WTC11 (cell line): ENCODE data around the gene UNC5A. TPM values are rescaled to one million over a fixed set of nuclear protein-coding genes. Genes with fewer than 3 reads are reported as not detected.

Source experiments
- ATAC-seq: fragments of 200-7000 bp; cut with Tn5 transposase; 2 replicates; pipeline ENCODE4 v1.10.0; 2021; ENCODE audit warnings: mild to moderate bottlenecking, moderate library complexity
- CTCF ChIA-PET: fragments of 300-600 bp; sonication (Branson Sonifier 250); formaldehyde crosslinking; loops from one replicate; lab custom pipeline; 2021; ENCODE audit warnings: antibody characterized with exemption; lab: Charles Lee
- POLR2A ChIA-PET: fragments of 350-600 bp; sonication (Branson Sonifier 250); formaldehyde crosslinking; loops from one replicate; lab custom pipeline; 2021; ENCODE audit warnings: antibody characterized with exemption; lab: Charles Lee
- DNase-seq: peaks from one replicate; pipeline ENCODE4 v3.0.0; 2021; ENCODE audit warnings: low spot score
- H3K27ac Mint-ChIP-seq: 2 replicates; pipeline ENCODE4 v1.8.0; 2021; ENCODE audit warnings: mixed read lengths
- H3K27me3 Mint-ChIP-seq: 2 replicates; pipeline ENCODE4 v1.8.0; 2021; ENCODE audit warnings: low read depth, mild to moderate bottlenecking, moderate library complexity, mixed read lengths
- H3K36me3 Mint-ChIP-seq: 2 replicates; pipeline ENCODE4 v1.8.0; 2021; ENCODE audit warnings: mixed read lengths
- H3K4me1 Mint-ChIP-seq: 2 replicates; pipeline ENCODE4 v1.8.0; 2022; ENCODE audit warnings: mixed read lengths
- H3K4me3 Mint-ChIP-seq: 2 replicates; pipeline ENCODE4 v1.8.0; 2021; ENCODE audit warnings: mild to moderate bottlenecking, moderate library complexity, mixed read lengths
- H3K9me3 Mint-ChIP-seq: 2 replicates; pipeline ENCODE4 v1.8.0; 2021; ENCODE audit warnings: mixed read lengths
- ESRRA ChIP-seq: sonication (generic); formaldehyde crosslinking; IDR thresholded peaks from 2 replicates; pipeline ENCODE4 v1.8.1; 2022; ENCODE audit warnings: mild to moderate bottlenecking, missing genetic modification reagents, borderline replicate concordance
- FOXJ3 ChIP-seq: sonication (generic); formaldehyde crosslinking; IDR thresholded peaks from 2 replicates; pipeline ENCODE4 v1.9.0; 2021; ENCODE audit warnings: missing genetic modification reagents, mild to moderate bottlenecking, borderline replicate concordance
- KAT7 ChIP-seq: sonication (generic); formaldehyde crosslinking; IDR thresholded peaks from 2 replicates; pipeline ENCODE4 v1.8.1; 2023; ENCODE audit warnings: missing genetic modification reagents, mild to moderate bottlenecking, borderline replicate concordance
- MXD4 ChIP-seq: fragments of 250-450 bp; sonication (Bioruptor Pico); IDR thresholded peaks from 2 replicates; pipeline ENCODE4 v1.8.0; 2021; ENCODE audit warnings: mild to moderate bottlenecking, moderate library complexity, borderline replicate concordance
- MYBL2 ChIP-seq: sonication (generic); formaldehyde crosslinking; IDR thresholded peaks from 2 replicates; pipeline ENCODE4 v1.8.1; 2023; ENCODE audit warnings: mild to moderate bottlenecking, moderate library complexity, missing genetic modification reagents
- NFYB ChIP-seq: sonication (generic); formaldehyde crosslinking; conservative IDR thresholded peaks from 2 replicates; pipeline ENCODE4 v1.8.0; 2022; ENCODE audit warnings: low read depth, missing genetic modification reagents
- NR2C2 ChIP-seq: sonication (generic); formaldehyde crosslinking; IDR thresholded peaks from 2 replicates; pipeline ENCODE4 v1.8.0; 2022; ENCODE audit warnings: mild to moderate bottlenecking, missing genetic modification reagents
- RORB ChIP-seq: fragments of 250-450 bp; sonication (Bioruptor Pico); IDR thresholded peaks from 2 replicates; pipeline ENCODE4 v1.9.0; 2021; ENCODE audit warnings: mild to moderate bottlenecking
- SMAD4 ChIP-seq: sonication (generic); formaldehyde crosslinking; IDR thresholded peaks from 2 replicates; pipeline ENCODE4 v1.8.0; 2022; ENCODE audit warnings: mild to moderate bottlenecking, missing genetic modification reagents
- SOX15 ChIP-seq: fragments of 250-450 bp; sonication (Bioruptor Pico); IDR thresholded peaks from 2 replicates; pipeline ENCODE4 v1.9.0; 2021; ENCODE audit warnings: mild to moderate bottlenecking
- ZBTB21 ChIP-seq: sonication (generic); formaldehyde crosslinking; IDR thresholded peaks from 2 replicates; pipeline ENCODE4 v1.8.1; 2023; ENCODE audit warnings: mild to moderate bottlenecking, missing genetic modification reagents, borderline replicate concordance
- ZNF232 ChIP-seq: sonication (generic); formaldehyde crosslinking; IDR thresholded peaks from 2 replicates; pipeline ENCODE4 v1.8.0; 2022; ENCODE audit warnings: mild to moderate bottlenecking, missing genetic modification reagents
- ZNF263 ChIP-seq: sonication (generic); formaldehyde crosslinking; IDR thresholded peaks from 2 replicates; pipeline ENCODE4 v1.8.1; 2022; ENCODE audit warnings: low read depth, mild to moderate bottlenecking, moderate library complexity, missing genetic modification reagents
- ZNF423 ChIP-seq: fragments of 250-450 bp; sonication (Bioruptor Pico); IDR thresholded peaks from 2 replicates; pipeline ENCODE4 v2.1.2; 2022; ENCODE audit warnings: mild to moderate bottlenecking, moderate library complexity
- total RNA-seq: library from RNA; stranded (reverse); gene quantifications from 3 replicates; pipeline ENCODE4 v1.2.3, GENCODE V29; 2021
- TF ChIP-seq, protein P1 (sequence below): sonication (generic); formaldehyde crosslinking; IDR thresholded peaks from 2 replicates; pipeline ENCODE4 v1.8.1; 2023; ENCODE audit warnings: mild to moderate bottlenecking, moderate library complexity, missing genetic modification reagents
- TF ChIP-seq, protein P2 (sequence below): sonication (generic); formaldehyde crosslinking; IDR thresholded peaks from 2 replicates; pipeline ENCODE4 v1.8.0; 2023; ENCODE audit warnings: mild to moderate bottlenecking, missing genetic modification reagents
- TF ChIP-seq, protein P3 (sequence below): sonication (generic); formaldehyde crosslinking; IDR thresholded peaks from 2 replicates; pipeline ENCODE4 v1.8.1; 2023; ENCODE audit warnings: mild to moderate bottlenecking, missing genetic modification reagents, moderate library complexity
- TF ChIP-seq, protein P4 (sequence below): sonication (generic); formaldehyde crosslinking; IDR thresholded peaks from 2 replicates; pipeline ENCODE4 v1.8.0; 2022; ENCODE audit warnings: mild to moderate bottlenecking, missing genetic modification reagents
- TF ChIP-seq, protein P5 (sequence below): sonication (generic); formaldehyde crosslinking; IDR thresholded peaks from 2 replicates; pipeline ENCODE4 v1.8.1; 2022; ENCODE audit warnings: mild to moderate bottlenecking, missing genetic modification reagents, moderate library complexity, borderline replicate concordance
- TF ChIP-seq, protein P6 (sequence below): fragments of 250-450 bp; sonication (Bioruptor Pico); IDR thresholded peaks from 2 replicates; pipeline ENCODE4 v1.8.0; 2021; ENCODE audit warnings: mild to moderate bottlenecking
- TF ChIP-seq, protein P7 (sequence below): sonication (generic); formaldehyde crosslinking; IDR thresholded peaks from 2 replicates; pipeline ENCODE4 v1.8.0; 2023; ENCODE audit warnings: missing genetic modification reagents

UNC5A gene
- total RNA-seq, 1 experiment from 2014 or later, result 10.2 TPM

DNA sequence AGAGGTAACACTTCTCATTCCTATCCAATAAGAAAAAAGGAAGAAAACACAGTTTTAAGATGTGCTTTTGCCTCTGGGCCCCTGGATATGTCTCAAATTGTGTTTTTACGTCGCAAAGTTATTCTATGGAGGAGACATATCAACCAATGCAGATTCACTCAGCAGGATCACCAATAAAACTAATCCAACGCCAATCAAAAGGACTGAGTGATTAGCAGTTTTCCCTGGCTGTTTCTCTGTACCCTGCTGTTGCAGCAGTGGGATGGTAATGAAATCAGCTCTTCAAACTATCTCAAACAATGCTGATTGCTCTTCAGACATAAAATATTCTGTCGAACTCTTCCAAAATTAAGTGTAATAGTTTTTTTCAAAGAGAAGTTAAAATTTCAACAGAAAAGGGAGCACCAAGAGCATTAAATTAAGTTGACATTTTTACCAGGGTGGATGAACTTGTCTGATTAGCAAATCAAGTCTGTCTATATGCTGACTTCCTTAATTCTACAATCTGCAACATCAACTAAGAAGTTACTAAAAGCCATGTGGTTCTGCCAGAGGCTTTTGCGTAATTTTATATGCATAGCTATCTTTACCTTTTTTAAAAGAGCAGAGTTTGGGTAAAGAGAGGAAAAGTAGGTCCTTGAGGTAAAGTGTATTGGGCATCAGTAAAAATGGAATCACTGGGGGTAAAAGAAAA is 98.5 kb downstream of the UNC5A start (continued):
- no peak for TF ChIP-seq NR2C2 (CRISPR knock-in tag)
- TF ChIP-seq, protein P1, sequence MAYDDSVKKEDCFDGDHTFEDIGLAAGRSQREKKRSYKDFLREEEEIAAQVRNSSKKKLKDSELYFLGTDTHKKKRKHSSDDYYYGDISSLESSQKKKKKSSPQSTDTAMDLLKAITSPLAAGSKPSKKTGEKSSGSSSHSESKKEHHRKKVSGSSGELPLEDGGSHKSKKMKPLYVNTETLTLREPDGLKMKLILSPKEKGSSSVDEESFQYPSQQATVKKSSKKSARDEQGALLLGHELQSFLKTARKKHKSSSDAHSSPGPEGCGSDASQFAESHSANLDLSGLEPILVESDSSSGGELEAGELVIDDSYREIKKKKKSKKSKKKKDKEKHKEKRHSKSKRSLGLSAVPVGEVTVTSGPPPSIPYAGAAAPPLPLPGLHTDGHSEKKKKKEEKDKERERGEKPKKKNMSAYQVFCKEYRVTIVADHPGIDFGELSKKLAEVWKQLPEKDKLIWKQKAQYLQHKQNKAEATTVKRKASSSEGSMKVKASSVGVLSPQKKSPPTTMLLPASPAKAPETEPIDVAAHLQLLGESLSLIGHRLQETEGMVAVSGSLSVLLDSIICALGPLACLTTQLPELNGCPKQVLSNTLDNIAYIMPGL (CRISPR knock-in tag), result no peak
- no peak for TF ChIP-seq ESRRA (CRISPR knock-in tag)
- TF ChIP-seq, protein P2, sequence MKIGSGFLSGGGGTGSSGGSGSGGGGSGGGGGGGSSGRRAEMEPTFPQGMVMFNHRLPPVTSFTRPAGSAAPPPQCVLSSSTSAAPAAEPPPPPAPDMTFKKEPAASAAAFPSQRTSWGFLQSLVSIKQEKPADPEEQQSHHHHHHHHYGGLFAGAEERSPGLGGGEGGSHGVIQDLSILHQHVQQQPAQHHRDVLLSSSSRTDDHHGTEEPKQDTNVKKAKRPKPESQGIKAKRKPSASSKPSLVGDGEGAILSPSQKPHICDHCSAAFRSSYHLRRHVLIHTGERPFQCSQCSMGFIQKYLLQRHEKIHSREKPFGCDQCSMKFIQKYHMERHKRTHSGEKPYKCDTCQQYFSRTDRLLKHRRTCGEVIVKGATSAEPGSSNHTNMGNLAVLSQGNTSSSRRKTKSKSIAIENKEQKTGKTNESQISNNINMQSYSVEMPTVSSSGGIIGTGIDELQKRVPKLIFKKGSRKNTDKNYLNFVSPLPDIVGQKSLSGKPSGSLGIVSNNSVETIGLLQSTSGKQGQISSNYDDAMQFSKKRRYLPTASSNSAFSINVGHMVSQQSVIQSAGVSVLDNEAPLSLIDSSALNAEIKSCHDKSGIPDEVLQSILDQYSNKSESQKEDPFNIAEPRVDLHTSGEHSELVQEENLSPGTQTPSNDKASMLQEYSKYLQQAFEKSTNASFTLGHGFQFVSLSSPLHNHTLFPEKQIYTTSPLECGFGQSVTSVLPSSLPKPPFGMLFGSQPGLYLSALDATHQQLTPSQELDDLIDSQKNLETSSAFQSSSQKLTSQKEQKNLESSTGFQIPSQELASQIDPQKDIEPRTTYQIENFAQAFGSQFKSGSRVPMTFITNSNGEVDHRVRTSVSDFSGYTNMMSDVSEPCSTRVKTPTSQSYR (CRISPR knock-in tag), result no peak
- TF ChIP-seq, protein P3, sequence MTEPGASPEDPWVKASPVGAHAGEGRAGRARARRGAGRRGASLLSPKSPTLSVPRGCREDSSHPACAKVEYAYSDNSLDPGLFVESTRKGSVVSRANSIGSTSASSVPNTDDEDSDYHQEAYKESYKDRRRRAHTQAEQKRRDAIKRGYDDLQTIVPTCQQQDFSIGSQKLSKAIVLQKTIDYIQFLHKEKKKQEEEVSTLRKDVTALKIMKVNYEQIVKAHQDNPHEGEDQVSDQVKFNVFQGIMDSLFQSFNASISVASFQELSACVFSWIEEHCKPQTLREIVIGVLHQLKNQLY (CRISPR knock-in tag), result no peak

DNA sequence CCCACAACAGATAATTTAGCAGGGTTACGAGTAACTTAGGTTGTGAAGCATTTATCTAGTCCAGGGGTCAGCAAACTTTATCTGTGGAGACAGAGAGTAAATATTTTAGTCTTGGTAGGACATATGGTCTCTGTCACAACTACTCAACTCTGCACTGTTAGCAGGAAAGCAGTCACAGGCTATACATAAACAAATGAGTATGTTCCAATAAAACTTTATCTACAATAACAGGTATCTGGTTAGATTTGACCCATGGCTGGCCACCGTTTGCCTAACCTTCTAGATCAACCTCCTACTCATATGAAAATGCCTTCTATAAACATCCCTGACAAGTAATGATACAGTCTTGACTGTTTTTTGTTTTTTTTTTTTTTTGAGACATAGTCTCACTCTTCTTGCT is 101.8 kb downstream of the UNC5A start:
- Mint-ChIP-seq H3K9me3 (no peaks in the 10 kb centered on the region), H3K36me3 (peaks cover 13% of the 10 kb centered on the region), H3K27ac (no peak overlapping the region; the same call in 1 of the 2 replicates), H3K4me1 (peaks cover 5% of the 10 kb centered on the region), H3K4me3 (no peak overlapping the region), H3K27me3 (no peaks in the 10 kb centered on the region)
- DNase-seq, result no peak
- TF ChIP-seq, protein P4, sequence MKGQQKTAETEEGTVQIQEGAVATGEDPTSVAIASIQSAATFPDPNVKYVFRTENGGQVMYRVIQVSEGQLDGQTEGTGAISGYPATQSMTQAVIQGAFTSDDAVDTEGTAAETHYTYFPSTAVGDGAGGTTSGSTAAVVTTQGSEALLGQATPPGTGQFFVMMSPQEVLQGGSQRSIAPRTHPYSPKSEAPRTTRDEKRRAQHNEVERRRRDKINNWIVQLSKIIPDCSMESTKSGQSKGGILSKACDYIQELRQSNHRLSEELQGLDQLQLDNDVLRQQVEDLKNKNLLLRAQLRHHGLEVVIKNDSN, result no peak
- TF ChIP-seq SOX15 (CRISPR knock-in tag) (no peak), FOXJ3 (CRISPR knock-in tag) (no peak), NFYB (CRISPR knock-in tag) (no peak), ZBTB21 (CRISPR knock-in tag) (no peak), KAT7 (CRISPR knock-in tag) (no peak), SMAD4 (CRISPR knock-in tag) (no peak), ZNF232 (no peak), MXD4 (CRISPR knock-in tag) (no peak), NR2C2 (CRISPR knock-in tag) (no peak), ZNF423 (no peak), ZNF263 (CRISPR knock-in tag) (no peak), RORB (CRISPR knock-in tag) (no peak), MYBL2 (CRISPR knock-in tag) (no peak)
- TF ChIP-seq, protein P5, sequence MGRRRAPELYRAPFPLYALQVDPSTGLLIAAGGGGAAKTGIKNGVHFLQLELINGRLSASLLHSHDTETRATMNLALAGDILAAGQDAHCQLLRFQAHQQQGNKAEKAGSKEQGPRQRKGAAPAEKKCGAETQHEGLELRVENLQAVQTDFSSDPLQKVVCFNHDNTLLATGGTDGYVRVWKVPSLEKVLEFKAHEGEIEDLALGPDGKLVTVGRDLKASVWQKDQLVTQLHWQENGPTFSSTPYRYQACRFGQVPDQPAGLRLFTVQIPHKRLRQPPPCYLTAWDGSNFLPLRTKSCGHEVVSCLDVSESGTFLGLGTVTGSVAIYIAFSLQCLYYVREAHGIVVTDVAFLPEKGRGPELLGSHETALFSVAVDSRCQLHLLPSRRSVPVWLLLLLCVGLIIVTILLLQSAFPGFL (CRISPR knock-in tag), result no peak
- TF ChIP-seq, protein P6, sequence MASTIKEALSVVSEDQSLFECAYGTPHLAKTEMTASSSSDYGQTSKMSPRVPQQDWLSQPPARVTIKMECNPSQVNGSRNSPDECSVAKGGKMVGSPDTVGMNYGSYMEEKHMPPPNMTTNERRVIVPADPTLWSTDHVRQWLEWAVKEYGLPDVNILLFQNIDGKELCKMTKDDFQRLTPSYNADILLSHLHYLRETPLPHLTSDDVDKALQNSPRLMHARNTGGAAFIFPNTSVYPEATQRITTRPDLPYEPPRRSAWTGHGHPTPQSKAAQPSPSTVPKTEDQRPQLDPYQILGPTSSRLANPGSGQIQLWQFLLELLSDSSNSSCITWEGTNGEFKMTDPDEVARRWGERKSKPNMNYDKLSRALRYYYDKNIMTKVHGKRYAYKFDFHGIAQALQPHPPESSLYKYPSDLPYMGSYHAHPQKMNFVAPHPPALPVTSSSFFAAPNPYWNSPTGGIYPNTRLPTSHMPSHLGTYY, result no peak
- TF ChIP-seq, protein P7, sequence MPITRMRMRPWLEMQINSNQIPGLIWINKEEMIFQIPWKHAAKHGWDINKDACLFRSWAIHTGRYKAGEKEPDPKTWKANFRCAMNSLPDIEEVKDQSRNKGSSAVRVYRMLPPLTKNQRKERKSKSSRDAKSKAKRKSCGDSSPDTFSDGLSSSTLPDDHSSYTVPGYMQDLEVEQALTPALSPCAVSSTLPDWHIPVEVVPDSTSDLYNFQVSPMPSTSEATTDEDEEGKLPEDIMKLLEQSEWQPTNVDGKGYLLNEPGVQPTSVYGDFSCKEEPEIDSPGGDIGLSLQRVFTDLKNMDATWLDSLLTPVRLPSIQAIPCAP (CRISPR knock-in tag), result no peak
- no peak for ATAC-seq
- ChIA-PET CTCF (interaction anchor here (2.6 kb wide), 1 partner anchor 252 kb away, joined by 6 read pairs; no protein-coding TSS in a partner anchor), POLR2A (no interaction called here)
